ENCODE results near the gene TMCO1. TPM values are rescaled to one million over a fixed set of nuclear protein-coding genes. Genes with fewer than 3 reads are reported as not detected.

Gene TMCO1, protein sequence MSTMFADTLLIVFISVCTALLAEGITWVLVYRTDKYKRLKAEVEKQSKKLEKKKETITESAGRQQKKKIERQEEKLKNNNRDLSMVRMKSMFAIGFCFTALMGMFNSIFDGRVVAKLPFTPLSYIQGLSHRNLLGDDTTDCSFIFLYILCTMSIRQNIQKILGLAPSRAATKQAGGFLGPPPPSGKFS
- total RNA-seq (10 to 100 TPM; 47.6 to 79.6 TPM), polyA plus RNA-seq (10 to 100 TPM; 49.3 to 84.5 TPM)
- long read RNA-seq, donor 1, full-length matches to known transcripts, result 46 of 108 reads
- long read RNA-seq, donor 1, partial matches to known transcripts, result 56 of 108 reads
- long read RNA-seq, donor 1, other reads (novel, unspliced or antisense), result 6 of 108 reads
- long read RNA-seq, donor 2, full-length matches to known transcripts, result 11 of 20 reads
- long read RNA-seq, donor 2, partial matches to known transcripts, result 9 of 20 reads
- long read RNA-seq, donor 2, other reads (novel, unspliced or antisense), result 0 of 20 reads
- long read RNA-seq, donor 3, full-length matches to known transcripts, result 25 of 45 reads
- long read RNA-seq, donor 3, partial matches to known transcripts, result 20 of 45 reads
- long read RNA-seq, donor 3, other reads (novel, unspliced or antisense), result 0 of 45 reads
- long read RNA-seq, donor 4, full-length matches to known transcripts, result 20 of 47 reads
- long read RNA-seq, donor 4, partial matches to known transcripts, result 27 of 47 reads
- long read RNA-seq, donor 4, other reads (novel, unspliced or antisense), result 0 of 47 reads
- long read RNA-seq, donor 5, full-length matches to known transcripts, result 53 of 83 reads
- long read RNA-seq, donor 5, partial matches to known transcripts, result 30 of 83 reads
- long read RNA-seq, donor 5, other reads (novel, unspliced or antisense), result 0 of 83 reads

DNA sequence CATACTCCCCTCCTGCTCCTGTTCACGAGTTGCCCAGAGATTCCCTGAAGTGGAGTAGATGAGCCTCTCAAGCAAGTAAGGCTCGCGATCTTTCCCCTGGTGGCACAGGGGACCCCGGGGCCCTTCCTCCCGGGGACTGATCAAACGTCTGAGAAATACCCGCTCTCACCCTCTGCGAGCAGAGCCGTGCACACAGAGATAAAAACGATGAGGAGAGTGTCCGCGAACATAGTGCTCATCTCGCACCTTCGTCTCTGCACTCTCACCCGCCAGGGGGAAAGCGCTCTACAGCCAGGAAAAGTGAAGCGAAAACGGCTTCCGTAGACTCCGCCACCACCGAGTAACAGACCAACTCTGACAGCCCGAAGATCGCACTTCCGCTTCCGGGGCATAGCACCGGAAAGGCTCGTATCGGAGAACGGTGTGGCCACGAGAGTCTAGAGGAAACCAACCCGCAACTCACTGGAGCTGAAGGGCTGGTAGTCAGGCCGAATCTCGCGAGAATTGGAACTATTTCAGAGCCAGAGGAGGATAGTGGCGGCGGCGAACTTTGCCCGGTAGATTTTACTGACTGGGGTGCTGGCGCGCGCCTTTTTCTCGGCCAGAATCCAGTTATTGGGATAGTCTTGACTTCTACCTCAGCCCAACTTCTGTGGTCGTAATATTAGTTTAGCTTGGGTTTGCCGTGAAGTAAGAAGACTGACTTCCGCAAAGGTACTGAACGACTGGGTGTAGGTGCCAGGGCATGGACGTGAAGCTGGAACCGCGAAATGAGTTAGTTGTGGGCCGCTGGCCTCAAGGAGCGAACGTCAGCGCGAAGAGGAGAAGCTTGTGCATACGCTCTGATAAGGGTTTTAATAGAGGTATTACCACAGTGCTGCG lies at the start of gene TMCO1:
Gene TMCO1 (minus strand): TSS at position 356 of the 882 bp plus-strand sequence. CDS start 117 bp downstream, at position 239.
- H3K4me1 ChIP-seq (ENCODE audit: control insufficient read depth in 5 of 5, insufficient read depth in 5 of 5, low read length in 5 of 5), result peaks cover 0 to 16% (median 8%) of the 10 kb centered on the region in 5 donors
- peak; percentile 100 for ATAC-seq (ENCODE audit: insufficient read depth, low FRiP score)

DNA sequence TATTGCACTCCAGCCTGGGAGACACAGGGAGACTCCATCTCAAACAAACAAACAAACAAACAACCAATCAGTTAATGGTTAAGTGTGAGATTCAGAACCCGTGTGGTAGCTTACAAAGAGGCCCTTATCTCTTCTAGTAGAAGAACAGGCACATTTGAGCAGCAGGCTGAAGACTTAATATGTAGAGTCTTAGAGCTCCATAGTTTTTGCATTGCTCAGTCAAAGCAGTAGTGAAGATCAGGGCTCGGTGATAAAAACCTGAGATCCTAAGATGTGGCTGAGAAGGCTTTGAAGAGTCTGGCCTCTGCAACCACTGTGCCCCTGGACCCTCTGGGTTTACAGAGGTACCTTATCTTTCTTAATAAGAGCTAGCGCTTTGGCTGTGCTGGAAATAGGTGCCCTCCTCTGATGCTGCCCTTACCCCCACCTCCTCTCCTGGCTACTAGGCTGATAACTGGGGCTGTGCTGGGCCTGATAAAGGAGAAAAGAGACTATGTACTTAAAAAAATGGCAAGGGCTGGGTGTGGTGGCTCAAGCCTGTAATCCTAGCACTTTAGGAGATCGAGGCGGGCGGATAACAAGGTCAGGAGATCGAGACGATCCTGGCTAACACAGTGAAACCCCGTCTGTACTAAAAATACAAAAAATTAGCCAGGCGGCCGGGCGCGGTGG lies 48.3 kb upstream of the TMCO1 start:
- H3K9ac ChIP-seq (ENCODE audit: insufficient read depth in 1 of 2, low read length in 2 of 2), result no peak overlapping the region
- H3K27ac ChIP-seq (ENCODE audit: low read depth in 1 of 2, low read length in 1 of 2), result no peak overlapping the region
- ATAC-seq (ENCODE audit: insufficient read depth, low FRiP score) (no peak), DNase-seq (no peak)
- no peaks in the 10 kb centered on the region for H3K27me3 ChIP-seq (ENCODE audit: control insufficient read depth in 3 of 3, insufficient read depth in 3 of 3, low read length in 2 of 3)
- peaks cover 0 to 3% (median 0%) of the 10 kb centered on the region in 4 donors for H3K9me3 ChIP-seq (ENCODE audit: control insufficient read depth in 4 of 4, insufficient read depth in 3 of 4, low read length in 3 of 4)
- 84 to 96% methylated on average over 13 of the region's 13 CpGs for WGBS, 2 donors
- H3K4me1 ChIP-seq (ENCODE audit: control insufficient read depth in 5 of 5, insufficient read depth in 5 of 5, low read length in 5 of 5), result peaks cover 0 to 5% (median 0%) of the 10 kb centered on the region in 5 donors
- H3K36me3 ChIP-seq (ENCODE audit: control insufficient read depth in 4 of 4, insufficient read depth in 4 of 4, low read length in 4 of 4), result no peaks in the 10 kb centered on the region
- TF ChIP-seq, protein P1, sequence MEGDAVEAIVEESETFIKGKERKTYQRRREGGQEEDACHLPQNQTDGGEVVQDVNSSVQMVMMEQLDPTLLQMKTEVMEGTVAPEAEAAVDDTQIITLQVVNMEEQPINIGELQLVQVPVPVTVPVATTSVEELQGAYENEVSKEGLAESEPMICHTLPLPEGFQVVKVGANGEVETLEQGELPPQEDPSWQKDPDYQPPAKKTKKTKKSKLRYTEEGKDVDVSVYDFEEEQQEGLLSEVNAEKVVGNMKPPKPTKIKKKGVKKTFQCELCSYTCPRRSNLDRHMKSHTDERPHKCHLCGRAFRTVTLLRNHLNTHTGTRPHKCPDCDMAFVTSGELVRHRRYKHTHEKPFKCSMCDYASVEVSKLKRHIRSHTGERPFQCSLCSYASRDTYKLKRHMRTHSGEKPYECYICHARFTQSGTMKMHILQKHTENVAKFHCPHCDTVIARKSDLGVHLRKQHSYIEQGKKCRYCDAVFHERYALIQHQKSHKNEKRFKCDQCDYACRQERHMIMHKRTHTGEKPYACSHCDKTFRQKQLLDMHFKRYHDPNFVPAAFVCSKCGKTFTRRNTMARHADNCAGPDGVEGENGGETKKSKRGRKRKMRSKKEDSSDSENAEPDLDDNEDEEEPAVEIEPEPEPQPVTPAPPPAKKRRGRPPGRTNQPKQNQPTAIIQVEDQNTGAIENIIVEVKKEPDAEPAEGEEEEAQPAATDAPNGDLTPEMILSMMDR (IDR thresholded peaks at IDR 0.05; ENCODE audit: control extremely low read depth, extremely low read depth), result no peak
- H3K4me3 ChIP-seq, result no peak overlapping the region

More for the DNA sequence above, at the start of gene TMCO1:
- peaks cover 4 to 21% (median 13%) of the 10 kb centered on the region in 4 donors for H3K36me3 ChIP-seq (ENCODE audit: control insufficient read depth in 4 of 4, insufficient read depth in 4 of 4, low read length in 4 of 4)
- H3K4me3 ChIP-seq, result peak within 1 kb of the TSS; percentile 67
- peak within 1 kb of the TSS; percentile 85 to 89 for H3K27ac ChIP-seq (ENCODE audit: low read depth in 1 of 2, low read length in 1 of 2)
- DNase-seq, result peak; percentile 96 to 99 (median 98)
- no peaks in the 10 kb centered on the region for H3K27me3 ChIP-seq (ENCODE audit: control insufficient read depth in 3 of 3, insufficient read depth in 3 of 3, low read length in 2 of 3)
- TF ChIP-seq, protein P1 (IDR thresholded peaks at IDR 0.05; ENCODE audit: control extremely low read depth, extremely low read depth), result no peak
- no peaks in the 10 kb centered on the region for H3K9me3 ChIP-seq (ENCODE audit: control insufficient read depth in 4 of 4, insufficient read depth in 3 of 4, low read length in 3 of 4)
- WGBS, 2 donors, result 0 to 1% methylated on average over 56 of the region's 56 CpGs
- H3K9ac ChIP-seq (ENCODE audit: insufficient read depth in 1 of 2, low read length in 2 of 2), result peak within 1 kb of the TSS; percentile 69 to 91

DNA sequence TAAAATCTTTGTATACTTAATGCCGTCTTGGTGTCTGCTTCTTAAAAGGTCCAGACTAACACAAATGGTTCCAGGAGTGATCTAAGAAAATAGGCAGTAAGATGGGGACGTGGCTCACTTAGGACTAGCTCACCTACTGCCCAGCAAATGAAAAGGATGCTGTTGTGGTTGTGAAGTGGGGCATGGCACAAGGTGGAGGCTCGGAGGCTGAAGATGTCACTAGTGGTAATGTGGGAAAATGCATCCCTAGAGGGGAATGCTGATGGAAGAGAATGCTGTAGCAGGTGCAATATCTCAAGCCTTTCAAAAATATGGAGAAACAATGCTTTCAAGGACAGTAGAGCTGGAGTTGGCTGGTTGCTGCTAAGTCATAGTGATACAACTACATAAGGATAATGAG lies 47.5 kb upstream of the TMCO1 start:
- H3K36me3 ChIP-seq (ENCODE audit: control insufficient read depth in 4 of 4, insufficient read depth in 4 of 4, low read length in 4 of 4), result no peaks in the 10 kb centered on the region
- H3K27me3 ChIP-seq (ENCODE audit: control insufficient read depth in 3 of 3, insufficient read depth in 3 of 3, low read length in 2 of 3), result no peaks in the 10 kb centered on the region
- H3K9ac ChIP-seq (ENCODE audit: insufficient read depth in 1 of 2, low read length in 2 of 2), result no peak overlapping the region
- no peak overlapping the region for H3K27ac ChIP-seq (ENCODE audit: low read depth in 1 of 2, low read length in 1 of 2)
- ATAC-seq (ENCODE audit: insufficient read depth, low FRiP score), result no peak
- no peak overlapping the region for H3K4me3 ChIP-seq
- peaks cover 0 to 5% (median 0%) of the 10 kb centered on the region in 5 donors for H3K4me1 ChIP-seq (ENCODE audit: control insufficient read depth in 5 of 5, insufficient read depth in 5 of 5, low read length in 5 of 5)
- no peak for DNase-seq
- TF ChIP-seq, protein P1 (IDR thresholded peaks at IDR 0.05; ENCODE audit: control extremely low read depth, extremely low read depth), result no peak
- H3K9me3 ChIP-seq (ENCODE audit: control insufficient read depth in 4 of 4, insufficient read depth in 3 of 4, low read length in 3 of 4), result peaks cover 0 to 3% (median 0%) of the 10 kb centered on the region in 4 donors
- 53 to 86% methylated on average over 3 of the region's 3 CpGs for WGBS, 2 donors
